Measurements from ENCODE around the gene MRI1. TPM values are rescaled to one million over a fixed set of nuclear protein-coding genes. Genes with fewer than 3 reads are reported as not detected.
A peak's percentile ranks its signal among the peaks of the same experiment; 100 is the strongest.

Gene MRI1

GRCh38 chr19:13823256-13823655 lies 58.9 kb downstream of the MRI1 start:
- Histone ChIP-seq H3K79me1 (replicated peaks; ENCODE audit: low read length, poor library complexity, severe bottlenecking) (peaks cover 14% of the 10 kb centered on the region), H3K4me3 (ENCODE audit: insufficient read depth in 1 of 2, low read depth in 1 of 2, low read length in 2 of 2) (no peak overlapping the region), H3K23ac (ENCODE audit: low read length in 2 of 2) (no peak overlapping the region), H4K8ac (ENCODE audit: low read length) (no peak overlapping the region), H3K18ac (ENCODE audit: low read depth in 1 of 2, low read length in 2 of 2) (no peak overlapping the region), H2AK5ac (ENCODE audit: low read length, severe bottlenecking) (no peak overlapping the region), H3K4ac (ENCODE audit: low read depth in 1 of 2, low read length in 2 of 2) (no peak overlapping the region), H2BK15ac (ENCODE audit: low read depth, poor library complexity, severe bottlenecking) (no peak overlapping the region), H3K27ac (ENCODE audit: low read length, poor library complexity, severe bottlenecking) (no peak overlapping the region), H2BK120ac (ENCODE audit: low read depth, low read length) (no peak overlapping the region), H3K36me3 (ENCODE audit: control insufficient read depth in 1 of 2, insufficient read depth in 2 of 2, low read depth in 1 of 2, low read length in 2 of 2) (peaks cover 50 to 56% of the 10 kb centered on the region in 2 experiments), H2BK5ac (ENCODE audit: low read depth, low read length, poor library complexity, severe bottlenecking) (no peak overlapping the region), H2BK12ac (ENCODE audit: low read length in 2 of 2) (no peak overlapping the region), H3K9ac (ENCODE audit: low read length) (no peak overlapping the region), H3K4me2 (ENCODE audit: low read length, poor library complexity, severe bottlenecking) (no peak overlapping the region), H3K14ac (ENCODE audit: low read length in 2 of 2) (no peak overlapping the region), H3K27me3 (ENCODE audit: control insufficient read depth in 1 of 2, insufficient read depth in 1 of 2, low read length in 2 of 2) (no peaks in the 10 kb centered on the region), H4K91ac (ENCODE audit: low read length) (no peak overlapping the region), H3K4me1 (ENCODE audit: control insufficient read depth, insufficient read depth, low read depth, low read length) (peaks cover 10% of the 10 kb centered on the region), H2AFZ (ENCODE audit: low read depth, low read length) (no peak overlapping the region), H3K9me3 (ENCODE audit: control insufficient read depth, low read length) (no peaks in the 10 kb centered on the region)
- WGBS, result 97% methylated on average over 8 of the region's 8 CpGs
- peak; percentile 54 for DNase-seq

Small RNA genes lying within 50 kb of the gene (small RNA-seq; reads per million reads assigned to genes)
- not detected for gene RN7SL619P (ENCODE audit: low read depth)
